ENCODE measurements around the gene TMEM135.

TMEM135 gene

GRCh38 chr11:87366763-87367405 lies 329.1 kb downstream of the TMEM135 start:
- H2BK5ac ChIP-seq (ENCODE audit: low read length) = no peak overlapping the region
- no peak overlapping the region for H3K4ac ChIP-seq (ENCODE audit: low read depth, low read length)
- H3K4me2 ChIP-seq (ENCODE audit: low read length) = no peak overlapping the region
- no peak overlapping the region for H2BK15ac ChIP-seq (replicated peaks; ENCODE audit: low read depth)
- H4K8ac ChIP-seq (ENCODE audit: low read depth, low read length) = no peak overlapping the region
- DNase-seq = no peak
- no peaks in the 10 kb centered on the region for H3K79me2 ChIP-seq (ENCODE audit: control insufficient read depth, insufficient read depth, low read length)
- no peak overlapping the region for H4K5ac ChIP-seq (ENCODE audit: low read length)
- H3K56ac ChIP-seq (ENCODE audit: low read length) = no peak overlapping the region
- H3K23ac ChIP-seq (ENCODE audit: low read length) = no peak overlapping the region
- no peak overlapping the region for H3K4me3 ChIP-seq (ENCODE audit: low read length)
- H3K18ac ChIP-seq (ENCODE audit: low read length) = no peak overlapping the region
- H3K79me1 ChIP-seq (ENCODE audit: low read length) = no peaks in the 10 kb centered on the region
- no peaks in the 10 kb centered on the region for H3K36me3 ChIP-seq (ENCODE audit: control insufficient read depth, insufficient read depth, low read length)
- no peak overlapping the region for H2BK120ac ChIP-seq (ENCODE audit: low read depth, low read length)
- no peak overlapping the region for H3K27ac ChIP-seq (ENCODE audit: low read depth, low read length)
- H3K4me1 ChIP-seq (ENCODE audit: control insufficient read depth, low read depth, low read length) = peaks cover 17% of the 10 kb centered on the region
- H3K27me3 ChIP-seq (ENCODE audit: insufficient read depth, low read length, poor library complexity) = no peaks in the 10 kb centered on the region
- no CpG with 5 or more reads among the region's 2 CpGs for WGBS (ENCODE audit: extremely low coverage, insufficient coverage, low lambda C conversion rate)
- no peak overlapping the region for H2AK5ac ChIP-seq (ENCODE audit: low read length)
- H3K9ac ChIP-seq (ENCODE audit: low read length) = no peak overlapping the region

GRCh38 chr11:87368151-87368550 lies 330.4 kb downstream of the TMEM135 start:
- no CpG with 5 or more reads among the region's 1 CpG for WGBS (ENCODE audit: extremely low coverage, insufficient coverage, low lambda C conversion rate)

DNA sequence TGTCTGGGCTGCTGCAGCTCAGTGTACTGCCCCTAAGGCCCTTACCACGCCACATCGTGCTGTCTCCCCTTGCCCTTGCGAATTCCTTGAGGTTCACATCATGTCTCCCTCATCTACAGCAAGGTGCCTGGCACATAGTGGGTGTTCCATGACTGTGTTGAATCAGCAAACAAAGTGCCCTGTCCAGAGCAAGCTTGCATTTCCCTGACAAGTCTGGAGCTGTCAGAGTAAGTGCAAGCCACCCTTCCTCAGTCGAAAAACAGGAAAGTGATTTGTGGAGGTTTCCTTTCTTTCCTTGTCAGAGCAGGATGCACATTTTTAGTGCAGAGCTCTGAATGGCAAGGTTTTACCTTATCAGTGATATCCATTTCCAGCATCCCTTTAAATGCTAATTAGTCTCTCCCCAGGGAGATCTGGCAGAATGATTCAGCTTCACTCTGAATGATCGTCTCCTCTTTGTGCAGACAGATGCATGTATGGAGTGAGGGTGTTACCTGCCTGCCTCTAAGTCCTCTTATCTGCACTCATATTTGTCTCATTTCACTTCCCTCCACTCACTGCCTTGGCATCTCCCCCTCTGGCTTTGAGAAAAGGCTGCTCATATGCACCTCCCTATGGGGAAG lies 331.2 kb downstream of the TMEM135 start:
- Histone ChIP-seq H3K23ac (ENCODE audit: low read length) (no peak overlapping the region), H3K4me2 (ENCODE audit: low read length) (no peak overlapping the region), H2AK5ac (ENCODE audit: low read length) (no peak overlapping the region), H3K9ac (ENCODE audit: low read length) (no peak overlapping the region), H3K36me3 (ENCODE audit: control insufficient read depth, insufficient read depth, low read length) (no peaks in the 10 kb centered on the region), H3K4me1 (ENCODE audit: control insufficient read depth, low read depth, low read length) (peaks cover 17% of the 10 kb centered on the region), H2BK5ac (ENCODE audit: low read length) (peak overlapping the region; percentile 49), H3K79me2 (ENCODE audit: control insufficient read depth, insufficient read depth, low read length) (no peaks in the 10 kb centered on the region), H4K8ac (ENCODE audit: low read depth, low read length) (no peak overlapping the region), H3K56ac (ENCODE audit: low read length) (peak overlapping the region; percentile 54), H3K18ac (ENCODE audit: low read length) (no peak overlapping the region), H2BK15ac (replicated peaks; ENCODE audit: low read depth) (no peak overlapping the region), H3K79me1 (ENCODE audit: low read length) (no peaks in the 10 kb centered on the region), H3K4me3 (ENCODE audit: low read length) (no peak overlapping the region), H3K4ac (ENCODE audit: low read depth, low read length) (no peak overlapping the region), H3K27ac (ENCODE audit: low read depth, low read length) (peak overlapping the region; percentile 52), H2BK120ac (ENCODE audit: low read depth, low read length) (no peak overlapping the region), H3K27me3 (ENCODE audit: insufficient read depth, low read length, poor library complexity) (no peaks in the 10 kb centered on the region), H4K5ac (ENCODE audit: low read length) (no peak overlapping the region)
- no CpG with 5 or more reads among the region's 5 CpGs for WGBS (ENCODE audit: extremely low coverage, insufficient coverage, low lambda C conversion rate)
- DNase-seq = peak; percentile 84

More at GRCh38 chr11:87368151-87368550, 330.4 kb downstream of the TMEM135 start:
- peaks cover 17% of the 10 kb centered on the region for H3K4me1 ChIP-seq (ENCODE audit: control insufficient read depth, low read depth, low read length)
- H2BK120ac ChIP-seq (ENCODE audit: low read depth, low read length) = peak overlapping the region; percentile 65
- no peak overlapping the region for H2BK15ac ChIP-seq (replicated peaks; ENCODE audit: low read depth)
- no peak for DNase-seq
- no peak overlapping the region for H4K8ac ChIP-seq (ENCODE audit: low read depth, low read length)
- no peak overlapping the region for H3K9ac ChIP-seq (ENCODE audit: low read length)
- peak overlapping the region; percentile 50 for H3K4ac ChIP-seq (ENCODE audit: low read depth, low read length)
- H3K23ac ChIP-seq (ENCODE audit: low read length) = no peak overlapping the region
- H3K79me1 ChIP-seq (ENCODE audit: low read length) = no peaks in the 10 kb centered on the region
- no peak overlapping the region for H3K4me3 ChIP-seq (ENCODE audit: low read length)
- H3K18ac ChIP-seq (ENCODE audit: low read length) = peak overlapping the region; percentile 91
- no peak overlapping the region for H2BK5ac ChIP-seq (ENCODE audit: low read length)
- no peaks in the 10 kb centered on the region for H3K36me3 ChIP-seq (ENCODE audit: control insufficient read depth, insufficient read depth, low read length)
- H3K27ac ChIP-seq (ENCODE audit: low read depth, low read length) = peak overlapping the region; percentile 28
- H3K79me2 ChIP-seq (ENCODE audit: control insufficient read depth, insufficient read depth, low read length) = no peaks in the 10 kb centered on the region
- H3K27me3 ChIP-seq (ENCODE audit: insufficient read depth, low read length, poor library complexity) = no peaks in the 10 kb centered on the region
- no peak overlapping the region for H3K4me2 ChIP-seq (ENCODE audit: low read length)
- H2AK5ac ChIP-seq (ENCODE audit: low read length) = no peak overlapping the region
- H3K56ac ChIP-seq (ENCODE audit: low read length) = peak overlapping the region; percentile 34
- H4K5ac ChIP-seq (ENCODE audit: low read length) = no peak overlapping the region

- Histone ChIP-seq H3K4me1 (ENCODE audit: control insufficient read depth, low read depth, low read length) (peaks cover 17% of the 10 kb centered on the region), H4K5ac (ENCODE audit: low read length) (no peak overlapping the region), H2BK5ac (ENCODE audit: low read length) (peak overlapping the region; percentile 64), H3K27me3 (ENCODE audit: insufficient read depth, low read length, poor library complexity) (no peaks in the 10 kb centered on the region), H3K79me1 (ENCODE audit: low read length) (no peaks in the 10 kb centered on the region), H3K4me2 (ENCODE audit: low read length) (no peak overlapping the region), H4K8ac (ENCODE audit: low read depth, low read length) (no peak overlapping the region), H2BK15ac (replicated peaks; ENCODE audit: low read depth) (no peak overlapping the region), H2AK5ac (ENCODE audit: low read length) (no peak overlapping the region), H3K79me2 (ENCODE audit: control insufficient read depth, insufficient read depth, low read length) (no peaks in the 10 kb centered on the region), H3K18ac (ENCODE audit: low read length) (peak overlapping the region; percentile 13), H3K56ac (ENCODE audit: low read length) (peak overlapping the region; percentile 29), H3K23ac (ENCODE audit: low read length) (peak overlapping the region; percentile 50), H3K36me3 (ENCODE audit: control insufficient read depth, insufficient read depth, low read length) (no peaks in the 10 kb centered on the region), H3K4me3 (ENCODE audit: low read length) (no peak overlapping the region), H3K9ac (ENCODE audit: low read length) (no peak overlapping the region), H3K4ac (ENCODE audit: low read depth, low read length) (no peak overlapping the region), H2BK120ac (ENCODE audit: low read depth, low read length) (no peak overlapping the region), H3K27ac (ENCODE audit: low read depth, low read length) (peak overlapping the region; percentile 38)
- WGBS (ENCODE audit: extremely low coverage, insufficient coverage, low lambda C conversion rate) = no CpG with 5 or more reads among the region's 4 CpGs
- peak; percentile 57 for DNase-seq
Observed at GRCh38 chr11:87369888-87370287, 332.2 kb downstream of the TMEM135 start.

- H3K4ac ChIP-seq (ENCODE audit: low read depth, low read length) = no peak overlapping the region
- H3K4me2 ChIP-seq (ENCODE audit: low read length) = no peak overlapping the region
- H2BK120ac ChIP-seq (ENCODE audit: low read depth, low read length) = no peak overlapping the region
- H3K79me1 ChIP-seq (ENCODE audit: low read length) = no peaks in the 10 kb centered on the region
- H3K36me3 ChIP-seq (ENCODE audit: control insufficient read depth, insufficient read depth, low read length) = no peaks in the 10 kb centered on the region
- H2BK5ac ChIP-seq (ENCODE audit: low read length) = no peak overlapping the region
- DNase-seq = no peak
- no CpG with 5 or more reads among the region's 3 CpGs for WGBS (ENCODE audit: extremely low coverage, insufficient coverage, low lambda C conversion rate)
- peak overlapping the region; percentile 89 for H2BK15ac ChIP-seq (replicated peaks; ENCODE audit: low read depth)
- H3K23ac ChIP-seq (ENCODE audit: low read length) = no peak overlapping the region
- H3K4me3 ChIP-seq (ENCODE audit: low read length) = no peak overlapping the region
- H3K18ac ChIP-seq (ENCODE audit: low read length) = no peak overlapping the region
- H4K5ac ChIP-seq (ENCODE audit: low read length) = no peak overlapping the region
- no peaks in the 10 kb centered on the region for H3K27me3 ChIP-seq (ENCODE audit: insufficient read depth, low read length, poor library complexity)
- no peaks in the 10 kb centered on the region for H3K79me2 ChIP-seq (ENCODE audit: control insufficient read depth, insufficient read depth, low read length)
- no peak overlapping the region for H3K9ac ChIP-seq (ENCODE audit: low read length)
- H4K8ac ChIP-seq (ENCODE audit: low read depth, low read length) = no peak overlapping the region
- H3K4me1 ChIP-seq (ENCODE audit: control insufficient read depth, low read depth, low read length) = peaks cover 23% of the 10 kb centered on the region
- no peak overlapping the region for H2AK5ac ChIP-seq (ENCODE audit: low read length)
- no peak overlapping the region for H3K56ac ChIP-seq (ENCODE audit: low read length)
- no peak overlapping the region for H3K27ac ChIP-seq (ENCODE audit: low read depth, low read length)
Observed at GRCh38 chr11:87372065-87372464, 334.3 kb downstream of the TMEM135 start.
